Activated T-helper 2 cell treated with anti-CD3 and anti-CD28 coated beads, Interferon-gamma antibody, Interleukin-2, Interleukin-4, amounts not matched to agents 10 μg/mL and 5 μg/mL and 100 μg/mL, durations not matched to agents 14 hours and 24 hours and 36 hours (primary cell): ENCODE results near the gene AHCTF1. TPM values are rescaled to one million over a fixed set of nuclear protein-coding genes. Genes with fewer than 3 reads are reported as not detected.

Experiments
- DNase-seq: peaks from one replicate; pipeline ENCODE4 v3.0.0; 2021; ENCODE audit warnings: low spot score
- H3K27ac Mint-ChIP-seq: one replicate; pipeline ENCODE4 v1.8.0; 2021; ENCODE audit warnings: mixed read lengths
- H3K27me3 Mint-ChIP-seq: one replicate; pipeline ENCODE4 v1.8.0; 2021; ENCODE audit warnings: low read depth, mixed read lengths
- H3K36me3 Mint-ChIP-seq: one replicate; pipeline ENCODE4 v1.8.0; 2021; ENCODE audit warnings: low read depth, mixed read lengths
- H3K4me1 Mint-ChIP-seq: one replicate; pipeline ENCODE4 v1.8.0; 2021; ENCODE audit warnings: low read depth, mixed read lengths
- H3K4me3 Mint-ChIP-seq: one replicate; pipeline ENCODE4 v1.8.0; 2021; ENCODE audit warnings: low read depth, mild to moderate bottlenecking, moderate library complexity, mixed read lengths
- H3K9me3 Mint-ChIP-seq: one replicate; pipeline ENCODE4 v1.8.0; 2021; ENCODE audit warnings: mixed read lengths
- intact Hi-C: fragments of 100-400 bp; cut with micrococcal nuclease; formaldehyde crosslinking; loops from one replicate; pipeline ENCODE4 v1.15.1; 2023
- total RNA-seq: library from RNA; stranded (reverse); gene quantifications from 2 replicates; pipeline ENCODE4 v1.2.3, GENCODE V29; 2022

The AHCTF1 gene
- 47.2 and 47.7 TPM in 2 replicates for total RNA-seq

GRCh38 chr1:246931549-246932365, at the start of gene AHCTF1:
Gene AHCTF1, minus strand, starts transcription at chr1:246931948. Its CDS starts 13,578 bp downstream, at chr1:246918370.
- intact Hi-C loops, result loop anchor here (2.0 to 10.0 kb wide), 9 partner anchors 39 to 1896 kb away; partner anchors contain the start of genes CNST, SCCPDH, SH3BP5L and SMYD3
- peak; percentile 94 for DNase-seq
- H3K4me1 Mint-ChIP-seq, result peaks cover 19% of the 10 kb centered on the region
- peak within 1 kb of the TSS; percentile 92 for H3K27ac Mint-ChIP-seq
- no peaks in the 10 kb centered on the region for H3K9me3 Mint-ChIP-seq
- H3K4me3 Mint-ChIP-seq, result peak within 1 kb of the TSS; percentile 92
- H3K27me3 Mint-ChIP-seq, result no peaks in the 10 kb centered on the region
- peaks cover 36% of the 10 kb centered on the region for H3K36me3 Mint-ChIP-seq

GRCh38 chr1:246978785-246979184, 47.0 kb upstream of the AHCTF1 start:
- Mint-ChIP-seq H3K4me3 (no peak overlapping the region), H3K9me3 (peaks cover 59% of the 10 kb centered on the region), H3K27me3 (no peaks in the 10 kb centered on the region), H3K36me3 (no peaks in the 10 kb centered on the region), H3K4me1 (no peaks in the 10 kb centered on the region), H3K27ac (no peak overlapping the region)
- DNase-seq, result no peak
- intact Hi-C loops, result no loop called here

- H3K27me3 Mint-ChIP-seq, result no peaks in the 10 kb centered on the region
- no peaks in the 10 kb centered on the region for H3K36me3 Mint-ChIP-seq
- DNase-seq, result no peak
- no peaks in the 10 kb centered on the region for H3K4me1 Mint-ChIP-seq
- H3K9me3 Mint-ChIP-seq, result peaks cover 54% of the 10 kb centered on the region
- no peak overlapping the region for H3K4me3 Mint-ChIP-seq
- no peak overlapping the region for H3K27ac Mint-ChIP-seq
- intact Hi-C loops, result no loop called here
Observed at GRCh38 chr1:246978281-246978680, 46.5 kb upstream of the AHCTF1 start.

- Mint-ChIP-seq H3K36me3 (peaks cover 3% of the 10 kb centered on the region), H3K4me3 (no peak overlapping the region), H3K4me1 (no peaks in the 10 kb centered on the region), H3K9me3 (peaks cover 32% of the 10 kb centered on the region), H3K27me3 (no peaks in the 10 kb centered on the region), H3K27ac (no peak overlapping the region)
- DNase-seq, result no peak
- intact Hi-C loops, result no loop called here
Observed at GRCh38 chr1:246971969-246972368, 40.2 kb upstream of the AHCTF1 start.

GRCh38 chr1:246971090-246971721, 39.5 kb upstream of the AHCTF1 start:
- intact Hi-C loops, result no loop called here
- DNase-seq, result no peak
- no peaks in the 10 kb centered on the region for H3K4me1 Mint-ChIP-seq
- H3K27ac Mint-ChIP-seq, result no peak overlapping the region
- H3K27me3 Mint-ChIP-seq, result no peaks in the 10 kb centered on the region
- peaks cover 32% of the 10 kb centered on the region for H3K9me3 Mint-ChIP-seq
- peaks cover 6% of the 10 kb centered on the region for H3K36me3 Mint-ChIP-seq
- no peak overlapping the region for H3K4me3 Mint-ChIP-seq

- DNase-seq, result no peak
- intact Hi-C loops, result no loop called here
- H3K4me1 Mint-ChIP-seq, result no peaks in the 10 kb centered on the region
- no peaks in the 10 kb centered on the region for H3K27me3 Mint-ChIP-seq
- peaks cover 6% of the 10 kb centered on the region for H3K36me3 Mint-ChIP-seq
- no peak overlapping the region for H3K4me3 Mint-ChIP-seq
- H3K9me3 Mint-ChIP-seq, result peaks cover 22% of the 10 kb centered on the region
- H3K27ac Mint-ChIP-seq, result no peak overlapping the region
Observed at GRCh38 chr1:246969621-246970020, 37.9 kb upstream of the AHCTF1 start.

- peaks cover 6% of the 10 kb centered on the region for H3K36me3 Mint-ChIP-seq
Observed at GRCh38 chr1:246966502-246966901, 34.8 kb upstream of the AHCTF1 start.

GRCh38 chr1:246959944-246960693, 28.4 kb upstream of the AHCTF1 start:
- no peaks in the 10 kb centered on the region for H3K36me3 Mint-ChIP-seq
- no peak overlapping the region for H3K27ac Mint-ChIP-seq
- no peaks in the 10 kb centered on the region for H3K27me3 Mint-ChIP-seq
- no peak overlapping the region for H3K4me3 Mint-ChIP-seq
- H3K4me1 Mint-ChIP-seq, result peaks cover 2% of the 10 kb centered on the region
- intact Hi-C loops, result no loop called here
- peaks cover 12% of the 10 kb centered on the region for H3K9me3 Mint-ChIP-seq
- DNase-seq, result no peak

More at GRCh38 chr1:246966502-246966901, 34.8 kb upstream of the AHCTF1 start:
- H3K27ac Mint-ChIP-seq, result no peak overlapping the region
- no peak overlapping the region for H3K4me3 Mint-ChIP-seq
- intact Hi-C loops, result no loop called here
- no peaks in the 10 kb centered on the region for H3K27me3 Mint-ChIP-seq
- no peak for DNase-seq
- H3K9me3 Mint-ChIP-seq, result peaks cover 34% of the 10 kb centered on the region
- no peaks in the 10 kb centered on the region for H3K4me1 Mint-ChIP-seq

GRCh38 chr1:246954126-246954525, 22.4 kb upstream of the AHCTF1 start:
- Mint-ChIP-seq H3K9me3 (no peaks in the 10 kb centered on the region), H3K27ac (no peak overlapping the region), H3K4me3 (no peak overlapping the region), H3K36me3 (no peaks in the 10 kb centered on the region), H3K27me3 (no peaks in the 10 kb centered on the region), H3K4me1 (no peaks in the 10 kb centered on the region)
- DNase-seq, result no peak
- intact Hi-C loops, result no loop called here

GRCh38 chr1:246951413-246951812, 19.7 kb upstream of the AHCTF1 start:
- Mint-ChIP-seq H3K4me3 (no peak overlapping the region), H3K27ac (no peak overlapping the region), H3K9me3 (no peaks in the 10 kb centered on the region), H3K4me1 (no peaks in the 10 kb centered on the region), H3K27me3 (no peaks in the 10 kb centered on the region), H3K36me3 (no peaks in the 10 kb centered on the region)
- intact Hi-C loops, result no loop called here
- no peak for DNase-seq

GRCh38 chr1:246949956-246950355, 18.2 kb upstream of the AHCTF1 start:
- no peaks in the 10 kb centered on the region for H3K36me3 Mint-ChIP-seq
- intact Hi-C loops, result no loop called here
- DNase-seq, result no peak
- no peak overlapping the region for H3K27ac Mint-ChIP-seq
- H3K9me3 Mint-ChIP-seq, result no peaks in the 10 kb centered on the region
- H3K27me3 Mint-ChIP-seq, result no peaks in the 10 kb centered on the region
- no peaks in the 10 kb centered on the region for H3K4me1 Mint-ChIP-seq
- no peak overlapping the region for H3K4me3 Mint-ChIP-seq

- no peak overlapping the region for H3K4me3 Mint-ChIP-seq
- intact Hi-C loops, result no loop called here
- H3K27me3 Mint-ChIP-seq, result no peaks in the 10 kb centered on the region
- no peaks in the 10 kb centered on the region for H3K36me3 Mint-ChIP-seq
- H3K4me1 Mint-ChIP-seq, result no peaks in the 10 kb centered on the region
- no peak overlapping the region for H3K27ac Mint-ChIP-seq
- H3K9me3 Mint-ChIP-seq, result no peaks in the 10 kb centered on the region
- no peak for DNase-seq
Observed at GRCh38 chr1:246947255-246947654, 15.5 kb upstream of the AHCTF1 start.

GRCh38 chr1:246946366-246946765, 14.6 kb upstream of the AHCTF1 start:
- Mint-ChIP-seq H3K36me3 (no peaks in the 10 kb centered on the region), H3K9me3 (no peaks in the 10 kb centered on the region), H3K27ac (no peak overlapping the region), H3K4me3 (no peak overlapping the region), H3K4me1 (no peaks in the 10 kb centered on the region), H3K27me3 (no peaks in the 10 kb centered on the region)
- DNase-seq, result no peak
- intact Hi-C loops, result no loop called here
